ENCODE measurements around the gene SPACA1.
"Not testable (repeated sequence)": the region's sequence is repeated elsewhere in the genome, so short reads cannot be mapped to it uniquely, and the experiment has no call there.

Gene SPACA1

GRCh38 chr6:88047510-88048150 is at the start of gene SPACA1:
Gene SPACA1 (plus strand): TSS chr6:88047841. CDS start chr6:88047906, 65 bp downstream.
- no peak for DNase-seq

- DNase-seq = no peak
These were observed 46.9 kb upstream of the SPACA1 start for GRCh38 chr6:88000713-88001112.

- not testable (repeated sequence) for DNase-seq
These were observed 46.4 kb upstream of the SPACA1 start for GRCh38 chr6:88001279-88001678.

- no peak for DNase-seq
These were observed 42.9 kb upstream of the SPACA1 start for GRCh38 chr6:88004707-88005106.

- DNase-seq = no peak
These were observed 41.1 kb upstream of the SPACA1 start for GRCh38 chr6:88006557-88006956.

- DNase-seq = no peak
These were observed 39.2 kb upstream of the SPACA1 start for GRCh38 chr6:88008411-88008810.

GRCh38 chr6:88008831-88009231 is 38.8 kb upstream of the SPACA1 start:
- DNase-seq = no peak

GRCh38 chr6:88013015-88013414 is 34.6 kb upstream of the SPACA1 start:
- DNase-seq = peak in 1 of 2 donors; percentile 32

GRCh38 chr6:88013554-88013953 is 34.1 kb upstream of the SPACA1 start:
- DNase-seq = no peak

GRCh38 chr6:88020439-88020838 is 27.2 kb upstream of the SPACA1 start:
- no peak for DNase-seq

- DNase-seq = no peak
These were observed 22.9 kb upstream of the SPACA1 start for GRCh38 chr6:88024696-88025095.

GRCh38 chr6:88031550-88031949 is 16.1 kb upstream of the SPACA1 start:
- DNase-seq = no peak

- DNase-seq = no peak
These were observed 3.1 kb upstream of the SPACA1 start for GRCh38 chr6:88044530-88044929.

- DNase-seq = no peak
These were observed 2.0 kb upstream of the SPACA1 start for GRCh38 chr6:88045521-88046136.

- no peak for DNase-seq
These were observed 937 bp downstream of the SPACA1 start for GRCh38 chr6:88048578-88048977.

- no peak for DNase-seq
These were observed 2.6 kb downstream of the SPACA1 start for GRCh38 chr6:88050140-88050818.

- DNase-seq = no peak
These were observed 11.6 kb downstream of the SPACA1 start for GRCh38 chr6:88059191-88059590.

- DNase-seq = no peak
These were observed 14.7 kb downstream of the SPACA1 start for GRCh38 chr6:88062376-88062775.

GRCh38 chr6:88072462-88072861 is 24.8 kb downstream of the SPACA1 start:
- no peak for DNase-seq

GRCh38 chr6:88074791-88075190 is 27.1 kb downstream of the SPACA1 start:
- no peak for DNase-seq

- no peak for DNase-seq
These were observed 29.7 kb downstream of the SPACA1 start for GRCh38 chr6:88077305-88077704.

- DNase-seq = no peak
These were observed 39.2 kb downstream of the SPACA1 start for GRCh38 chr6:88086792-88087191.

- no peak for DNase-seq
These were observed 42.1 kb downstream of the SPACA1 start for GRCh38 chr6:88089708-88090107.

GRCh38 chr6:88105741-88106340 is 58.2 kb downstream of the SPACA1 start:
- DNase-seq = no peak

Data from CD4-positive, alpha-beta T cell treated with Interleukin-1 beta for 1 hour (primary cell).